Stimulated activated CD4-positive, alpha-beta T cell treated with anti-CD3 and anti-CD28 coated beads, Interleukin-12 subunit alpha, Interleukin-12 subunit beta, amount 100 ng/mL, for 48 hours (primary cell): Measurements from ENCODE around the gene SMR3A.

Source experiments
- DNase-seq, 3 donors: peaks; one replicate each; pipeline ENCODE4 v3.0.0-alpha.2; 2020; ENCODE audit warnings: low read depth in 2 of 3, low spot score in 1 of 3

SMR3A gene

DNA sequence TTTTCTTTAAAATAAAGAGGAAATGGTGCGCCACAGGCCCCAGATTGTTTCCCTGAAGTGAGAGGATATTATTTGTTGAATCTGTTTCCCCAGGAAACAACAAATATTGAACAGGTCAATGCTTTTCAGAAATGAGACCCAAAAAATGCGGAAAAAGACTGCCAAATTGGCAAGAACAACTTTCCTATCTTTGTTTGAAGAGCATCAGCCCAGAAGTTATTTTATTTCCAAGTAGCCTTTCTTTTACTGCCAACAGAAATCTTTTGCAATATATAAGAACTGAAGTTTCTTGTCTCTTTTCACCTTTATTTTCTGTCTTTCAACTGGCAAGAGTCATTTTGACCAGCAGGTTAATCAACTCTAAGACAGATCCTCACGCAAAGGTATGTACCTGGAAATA, at the start of gene SMR3A:
Gene SMR3A (plus strand): TSS at position 301 of the 400 bp plus-strand sequence. CDS start 1,356 bp downstream, outside the sequence.
- no peak for DNase-seq

DNA sequence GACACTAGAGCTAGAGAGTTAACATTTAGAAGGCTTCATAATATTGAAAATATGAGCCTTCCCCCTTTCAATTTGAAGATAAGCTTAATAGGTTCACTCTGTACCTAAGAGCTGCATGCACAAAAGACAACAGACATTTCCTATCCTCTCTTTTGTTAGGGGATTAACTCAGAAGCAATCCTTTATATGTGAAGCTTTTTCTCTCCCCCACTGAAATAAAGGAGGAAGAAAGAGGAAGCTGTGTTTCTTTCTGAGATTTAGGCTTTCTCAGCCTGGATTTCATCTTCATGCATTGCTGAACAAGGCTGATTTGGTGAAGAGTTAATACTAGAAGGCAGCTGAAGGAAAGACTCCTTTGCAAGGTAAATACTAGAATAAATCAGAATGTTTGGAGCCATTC, 46.8 kb upstream of the SMR3A start:
- no peak for DNase-seq

DNA sequence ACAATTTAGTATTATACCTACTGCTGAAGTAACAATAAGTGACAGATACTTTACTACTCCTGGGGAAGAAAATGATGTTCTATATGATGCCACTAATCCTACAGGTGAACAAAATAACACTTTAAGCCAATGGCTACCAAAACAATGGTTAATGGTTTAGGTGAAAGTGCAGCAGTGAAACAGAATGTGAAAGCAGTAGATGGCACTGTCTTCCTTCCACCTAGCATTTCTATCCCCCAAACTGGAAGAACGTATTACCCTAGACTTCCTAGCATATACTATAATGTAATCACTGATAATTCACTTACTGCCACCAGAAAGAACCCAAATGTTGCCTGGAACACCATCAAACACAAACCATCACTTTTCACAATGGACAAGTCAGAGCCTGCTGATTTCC, 44.6 kb upstream of the SMR3A start:
- no peak for DNase-seq

DNA sequence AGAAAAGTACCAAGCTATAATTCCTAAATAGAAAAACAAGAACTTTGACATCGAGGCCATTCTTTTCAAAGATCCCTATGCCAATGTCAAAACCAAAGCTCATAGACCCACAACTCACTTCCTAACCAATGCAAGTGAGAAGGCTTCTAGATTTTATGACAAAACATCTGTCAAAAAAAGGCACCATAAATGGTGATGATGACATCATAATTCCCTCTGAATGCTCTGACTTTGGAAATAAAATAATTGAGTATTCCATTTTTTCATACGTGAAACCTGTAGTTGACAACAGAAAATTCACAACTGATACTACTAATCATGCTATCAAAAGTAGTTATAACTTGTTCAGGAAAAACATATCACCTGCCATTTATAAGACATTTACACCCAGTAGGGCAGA, 34.5 kb upstream of the SMR3A start:
- no peak for DNase-seq

DNA sequence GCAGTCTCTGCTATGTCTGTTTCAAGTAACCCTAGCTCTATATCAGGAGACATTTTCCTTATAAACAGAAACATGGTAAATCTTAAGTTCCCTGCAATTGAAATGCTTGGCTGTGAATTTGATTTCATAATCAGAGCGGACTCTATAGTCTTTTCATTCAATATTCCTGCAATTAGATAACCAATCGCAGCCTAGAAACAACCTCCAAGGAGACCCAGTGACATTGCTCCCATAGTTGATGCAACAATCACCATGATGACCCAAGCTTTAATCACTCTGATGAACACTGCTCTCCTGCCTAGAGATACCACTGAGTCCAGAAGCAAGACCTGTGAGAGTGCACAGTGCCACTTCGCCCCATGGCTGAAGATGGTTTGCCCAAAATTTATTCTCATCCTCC, 25.9 kb upstream of the SMR3A start, which contains the start of gene CABS1:
Gene CABS1 (plus strand): TSS at position 301 of the 400 bp plus-strand sequence. CDS start 59 bp downstream, at position 360.
- DNase-seq = no peak

DNA sequence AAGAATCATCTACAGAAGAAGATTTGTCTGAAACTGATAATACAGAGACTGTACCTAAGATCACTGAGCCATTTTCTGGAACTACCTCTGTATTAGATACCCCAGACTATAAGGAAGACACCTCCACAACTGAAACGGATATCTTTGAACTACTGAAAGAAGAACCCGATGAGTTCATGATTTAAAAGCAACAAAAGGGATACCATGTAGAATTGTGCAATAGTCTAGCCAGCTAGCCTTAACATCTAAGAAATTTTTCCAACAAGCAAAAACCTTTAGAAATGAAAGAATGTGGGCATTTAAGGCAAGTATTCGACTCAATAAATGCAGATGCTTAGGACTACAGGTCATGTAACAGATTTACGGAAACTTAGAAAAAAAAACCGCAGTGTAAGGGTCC, 24.5 kb upstream of the SMR3A start:
- DNase-seq = no peak

DNA sequence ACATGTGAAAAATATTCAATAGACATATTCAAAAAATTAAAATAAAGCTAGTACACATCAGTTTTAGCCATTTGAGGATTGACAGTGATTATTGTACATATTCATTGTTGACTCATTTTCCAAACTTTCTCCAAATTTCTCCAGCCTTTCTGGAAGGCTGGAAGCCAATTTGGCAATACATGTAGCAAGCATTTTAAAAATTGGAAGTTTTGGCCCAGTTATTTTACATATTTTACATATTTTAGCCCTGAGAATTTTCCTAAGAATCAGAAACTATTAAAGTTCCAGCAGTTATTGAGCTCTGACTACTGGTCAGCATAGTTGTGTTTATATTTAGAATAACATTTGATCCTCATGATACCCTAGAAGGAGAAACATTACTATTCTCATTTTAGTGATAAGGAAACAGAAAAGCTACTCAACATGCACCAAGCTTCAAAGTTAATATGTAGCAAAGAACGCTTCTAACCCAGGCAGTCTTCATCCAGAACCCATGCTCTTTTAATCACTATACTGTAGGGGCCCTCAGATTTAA, 22.6 kb upstream of the SMR3A start:
- no peak for DNase-seq

DNA sequence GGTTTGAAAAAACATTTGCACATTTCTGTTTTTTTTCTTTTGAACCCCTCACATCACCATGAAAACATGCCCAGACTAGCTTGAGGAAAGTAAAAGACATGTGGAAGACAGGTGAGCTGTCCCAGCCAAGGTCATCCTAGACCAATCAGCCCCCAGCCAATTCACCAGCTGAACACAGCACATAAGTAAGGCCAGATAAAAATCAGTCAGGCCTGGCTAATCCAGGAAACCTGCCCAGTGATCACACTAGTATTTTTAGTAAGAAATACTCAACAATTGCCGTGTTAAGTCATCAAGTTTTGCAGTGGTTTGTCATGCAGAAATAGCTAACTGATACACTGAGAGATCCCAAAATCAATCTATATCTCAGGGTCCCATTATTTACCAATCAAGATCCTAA, 4.4 kb upstream of the SMR3A start:
- DNase-seq = no peak

DNA sequence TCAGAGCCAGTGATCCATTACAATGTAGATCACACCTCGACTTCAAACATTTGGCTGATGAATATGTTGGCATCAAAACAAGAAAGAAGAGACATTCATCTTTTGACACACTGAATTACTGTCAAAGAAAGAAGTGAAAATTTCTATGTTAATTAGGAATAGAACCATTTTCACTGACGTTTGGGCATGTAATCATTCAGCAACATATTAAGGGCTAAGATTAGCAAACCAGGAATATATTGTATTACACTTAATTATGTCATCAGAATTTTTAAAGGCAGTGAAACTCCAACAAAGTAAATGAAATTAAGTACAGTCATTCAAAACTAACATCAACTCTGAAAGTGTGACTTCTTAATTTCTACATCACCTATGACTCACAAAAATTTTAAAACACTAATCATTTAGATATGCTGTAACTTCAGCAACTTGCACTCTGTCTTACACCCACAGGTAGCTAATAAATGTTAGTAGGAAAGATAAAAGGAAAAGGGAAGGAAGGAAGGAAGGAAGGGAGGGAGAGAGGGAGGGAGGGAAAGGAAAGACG, 1.4 kb upstream of the SMR3A start:
- DNase-seq = no peak

DNA sequence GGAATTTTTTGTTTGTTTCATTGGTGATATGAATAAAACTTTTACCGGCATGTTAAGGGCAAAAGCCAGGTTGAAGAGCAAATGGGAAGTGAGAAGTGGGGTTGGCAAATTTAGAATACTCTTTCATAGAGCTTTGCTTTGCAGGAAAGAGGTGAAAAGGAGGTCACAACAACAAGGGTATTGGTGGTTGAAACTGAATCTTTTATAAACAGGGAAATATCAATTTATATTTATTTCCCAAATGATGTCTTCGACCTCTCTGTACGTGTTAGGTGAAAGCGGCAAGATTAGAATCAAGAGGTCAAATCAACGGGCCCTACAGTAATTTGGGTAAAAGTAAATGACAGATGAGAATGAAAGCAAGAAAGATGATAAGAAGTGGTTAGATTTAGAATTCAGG, 3.4 kb downstream of the SMR3A start:
- no peak for DNase-seq

DNA sequence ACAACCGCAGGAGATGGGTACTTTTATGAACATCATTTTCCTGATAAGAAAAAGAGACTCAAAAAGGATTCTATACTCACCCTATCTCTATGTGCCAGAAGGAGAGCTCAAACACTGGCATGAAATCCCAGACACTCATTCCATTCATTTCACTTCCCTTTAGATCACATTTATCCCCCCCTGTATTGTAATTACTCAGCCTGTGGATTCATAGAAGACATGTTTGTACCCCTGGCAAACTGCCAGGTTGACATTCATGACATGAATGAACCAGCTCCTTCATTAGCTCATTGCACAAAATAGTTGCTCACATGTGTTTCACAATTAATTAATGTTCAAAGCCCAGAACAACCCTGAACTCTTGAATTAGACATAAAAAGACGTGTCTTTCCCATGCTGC, 4.9 kb downstream of the SMR3A start:
- no peak for DNase-seq

DNA sequence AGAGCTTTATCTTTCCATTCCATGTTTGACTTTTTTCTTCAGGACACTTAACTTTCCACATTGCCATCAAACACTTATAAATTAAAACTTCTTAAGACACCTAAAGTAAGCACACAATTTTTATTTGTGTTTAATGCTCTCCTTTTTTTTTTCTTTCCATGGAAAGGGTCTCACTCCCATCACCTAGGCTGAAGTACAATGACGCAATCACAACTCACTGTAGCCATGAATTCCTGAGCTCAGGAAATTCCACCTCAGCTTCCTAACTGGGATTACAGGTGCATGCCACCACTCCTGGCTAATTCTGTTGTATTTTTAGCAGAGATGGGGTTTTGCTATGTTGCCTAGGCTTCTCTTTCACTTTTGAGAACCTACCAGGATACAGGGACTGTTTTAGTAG, 7.3 kb downstream of the SMR3A start:
- DNase-seq = no peak

DNA sequence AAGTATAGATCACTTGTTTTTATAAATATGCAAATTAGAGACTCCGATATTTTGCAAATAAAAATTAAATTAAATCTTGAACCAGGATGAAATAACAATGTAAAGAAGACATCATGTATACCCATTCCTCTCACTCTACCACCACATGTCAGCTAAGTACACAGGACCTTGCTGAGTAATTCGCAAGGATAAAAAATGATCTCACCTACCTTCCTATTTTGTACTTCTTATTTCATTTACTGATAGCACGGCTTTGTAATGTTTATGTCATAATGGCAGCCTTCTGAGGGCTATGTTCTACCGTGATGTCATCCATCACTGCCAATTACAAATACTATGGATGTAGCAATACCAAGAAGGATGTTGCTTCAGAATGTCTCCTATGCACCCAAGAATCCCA, 11.4 kb downstream of the SMR3A start:
- no peak for DNase-seq

DNA sequence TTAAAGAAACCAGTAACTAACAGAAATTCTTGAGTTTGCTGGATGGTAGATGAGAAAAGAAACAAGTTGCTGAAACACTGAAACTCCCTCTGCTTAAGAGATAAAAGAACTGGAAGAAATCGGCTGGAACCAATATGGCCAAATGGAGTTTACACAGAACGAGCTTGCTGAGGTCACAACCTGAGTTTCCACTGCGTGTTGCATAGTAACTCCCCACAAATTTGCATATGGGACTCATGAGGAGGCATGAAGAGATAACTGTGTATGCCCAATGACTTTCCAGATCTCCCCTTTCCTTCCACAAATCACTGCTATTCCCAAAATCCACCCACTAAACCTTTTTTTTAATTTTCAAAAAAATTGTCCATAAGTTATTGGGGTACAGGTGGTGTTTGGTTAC, 12.2 kb downstream of the SMR3A start:
- no peak for DNase-seq

DNA sequence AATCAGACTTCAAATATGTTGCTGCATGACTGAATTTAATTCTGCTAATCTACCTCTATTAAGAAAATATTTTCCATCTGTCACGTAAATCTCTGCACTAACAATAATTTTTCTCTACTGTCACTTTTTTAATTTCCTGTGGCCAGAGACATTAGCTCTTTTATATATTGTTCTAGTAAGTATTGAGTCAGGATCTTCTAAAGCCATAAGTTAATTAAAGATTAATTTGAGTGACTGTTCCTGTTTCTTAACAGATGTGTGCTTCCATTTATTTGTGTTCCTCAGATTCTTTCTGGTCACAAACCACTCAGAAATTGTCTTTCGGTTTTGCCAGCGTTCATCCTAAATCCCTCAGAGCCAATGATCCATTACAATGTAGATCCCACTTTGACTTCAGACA, 20.0 kb downstream of the SMR3A start:
- DNase-seq = no peak

DNA sequence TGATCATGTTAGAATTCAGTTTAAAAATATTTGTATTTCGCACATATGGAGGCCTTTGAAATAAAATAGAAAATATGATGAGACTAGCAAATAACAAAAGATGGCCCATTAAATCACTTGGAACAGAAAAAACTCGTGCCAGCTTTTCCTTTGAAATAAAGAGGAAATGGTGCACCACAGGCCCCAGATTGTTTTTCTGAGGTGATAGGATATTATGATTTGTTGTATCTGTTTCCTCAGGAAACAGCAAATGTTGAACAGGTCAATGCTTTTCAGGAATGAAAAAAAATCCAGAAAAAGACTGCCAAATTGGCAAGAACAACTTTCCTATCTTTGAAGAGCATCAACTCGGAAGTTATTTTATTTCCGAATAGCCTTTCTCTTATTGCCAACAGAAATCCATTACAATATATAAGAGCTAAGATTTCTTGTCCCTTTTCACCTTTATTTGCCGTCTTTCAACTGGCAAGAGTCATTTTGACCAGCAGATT, 22.2 kb downstream of the SMR3A start, which contains the start of gene SMR3B:
Gene SMR3B (plus strand): TSS at position 441 of the 491 bp plus-strand sequence. CDS start 1,380 bp downstream, outside the sequence.
- DNase-seq = no peak

DNA sequence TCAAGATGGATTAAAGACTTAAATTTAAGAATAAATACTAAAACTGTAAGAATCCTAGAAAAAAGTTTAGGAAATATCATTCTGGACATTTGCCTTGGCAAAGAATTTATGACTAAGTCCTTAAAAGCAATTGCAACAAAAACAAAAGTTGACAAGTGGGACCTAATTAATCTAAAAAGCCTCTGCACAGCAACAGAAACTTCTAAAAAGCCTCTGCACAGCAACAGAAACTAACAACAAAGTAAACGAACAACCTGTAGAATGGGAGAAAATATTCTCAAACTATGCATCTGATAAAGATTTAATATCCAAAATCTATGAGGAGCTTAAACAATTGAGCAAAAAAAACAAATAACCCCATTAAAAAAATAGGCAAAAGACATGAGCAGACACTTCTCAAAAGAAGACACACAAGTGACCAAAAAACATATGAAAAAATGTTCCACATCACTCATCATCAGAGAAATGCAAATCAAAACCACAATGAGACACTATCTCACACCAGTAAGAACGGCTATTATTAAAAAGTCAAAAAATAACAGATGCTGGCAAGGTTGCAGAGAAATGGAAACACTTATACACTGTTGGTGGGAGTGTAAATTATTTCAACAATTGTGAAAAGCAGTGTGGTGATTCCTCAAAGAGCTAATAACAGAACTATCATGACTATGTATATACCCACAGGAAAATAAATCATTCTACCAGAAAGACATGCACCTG, 31.7 kb downstream of the SMR3A start:
- DNase-seq = no peak

DNA sequence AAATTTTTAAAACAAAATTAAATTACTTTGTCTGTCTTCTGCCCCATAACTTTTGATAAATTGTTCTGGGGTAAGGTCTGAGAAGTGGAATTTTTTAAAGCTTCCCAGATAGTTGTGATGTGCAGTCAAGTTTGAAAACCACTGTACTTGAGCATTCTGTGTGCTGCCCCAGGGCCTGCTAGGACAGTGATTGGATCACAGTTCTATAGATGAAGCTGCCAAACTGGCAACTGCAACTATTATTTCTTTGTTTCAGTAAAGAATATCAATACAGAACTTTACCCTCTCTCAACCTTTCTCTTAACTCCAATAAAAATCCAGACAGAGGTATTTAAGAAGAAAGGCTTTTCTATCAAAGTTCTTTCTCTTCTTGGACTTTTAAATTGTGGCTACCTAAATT, 37.0 kb downstream of the SMR3A start, which contains the start of gene OPRPN:
Gene OPRPN (plus strand): TSS at position 361 of the 400 bp plus-strand sequence. CDS start 1,346 bp downstream, outside the sequence.
- DNase-seq = no peak

DNA sequence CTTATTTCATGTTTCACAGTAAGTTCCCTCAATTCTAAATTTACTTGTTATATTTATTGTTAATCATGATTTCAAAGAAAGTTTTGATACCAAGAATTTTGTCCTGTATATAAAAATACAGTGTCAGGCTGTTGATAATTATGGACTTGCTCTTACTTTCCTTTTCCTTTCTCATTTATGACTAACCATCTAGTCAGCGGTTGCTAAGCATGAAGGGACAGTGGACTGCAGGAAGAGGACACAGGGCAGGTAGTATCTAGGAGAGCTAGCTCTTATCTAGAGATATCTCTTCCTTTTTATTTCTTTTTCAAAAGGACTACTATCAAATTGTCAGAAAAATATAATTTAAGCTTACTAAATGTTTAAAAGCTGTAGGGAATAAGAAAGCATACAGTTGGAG, 38.8 kb downstream of the SMR3A start:
- no peak for DNase-seq

DNA sequence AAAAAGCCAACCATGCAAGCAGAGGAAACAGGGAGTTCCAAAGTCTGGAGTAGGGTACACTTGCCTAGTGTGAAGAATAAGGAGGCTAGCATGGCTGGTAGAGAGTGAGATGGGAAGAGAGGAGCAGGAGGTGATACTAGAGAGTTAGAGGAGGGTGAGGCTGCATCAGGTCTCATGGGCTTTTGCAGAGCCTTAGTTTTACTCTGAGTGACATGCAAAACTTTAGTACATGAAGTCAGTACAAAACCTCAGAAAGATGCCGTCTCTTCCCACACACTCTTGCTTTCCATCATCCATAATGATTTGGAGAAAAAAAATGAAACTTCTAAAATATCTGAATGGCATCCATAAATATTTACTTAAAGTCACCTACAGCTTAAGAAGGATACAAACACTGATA, 42.2 kb downstream of the SMR3A start:
- DNase-seq = no peak

DNA sequence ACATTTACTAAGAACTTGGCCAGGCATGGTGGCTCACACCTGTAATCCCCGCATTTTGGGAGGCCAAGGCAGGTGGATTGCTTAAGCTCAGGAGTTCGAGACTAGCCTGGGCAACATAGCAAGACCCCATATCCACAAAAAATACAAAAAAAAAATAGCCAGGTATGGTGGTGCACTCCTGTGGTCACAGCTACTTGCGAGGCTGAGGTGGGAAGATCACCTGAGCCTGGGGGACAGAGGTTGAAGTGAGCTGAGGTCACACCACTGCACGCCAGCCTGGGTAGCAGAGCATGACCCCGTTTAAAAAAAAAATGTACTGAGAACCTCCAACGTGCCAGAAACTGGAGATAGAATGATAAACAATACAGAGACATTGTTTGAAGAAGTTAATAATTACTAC, 45.2 kb downstream of the SMR3A start:
- DNase-seq = no peak
